HG03139 (cell line): Measurements from ENCODE around the gene GIMAP8.
A peak's percentile ranks its signal among the peaks of the same experiment; 100 is the strongest.
"Not testable (repeated sequence)": the region's sequence is repeated elsewhere in the genome, so short reads cannot be mapped to it uniquely, and the experiment has no call there.

ENCODE experiments used
- ATAC-seq: cut with Tn5 transposase; IDR thresholded peaks from one replicate; pipeline ENCODE4 v1.9.1; 2021; ENCODE audit not compliant: unreplicated experiment

GIMAP8 gene

GRCh38 chr7:150435390-150436073 is 14.9 kb upstream of the GIMAP8 start:
- ATAC-seq = peak; percentile 86

- no peak for ATAC-seq
Measured at GRCh38 chr7:150439967-150440366, 10.5 kb upstream of the GIMAP8 start.

GRCh38 chr7:150441524-150441923 is 8.9 kb upstream of the GIMAP8 start:
- no peak for ATAC-seq

- no peak for ATAC-seq
Measured at GRCh38 chr7:150442811-150443210, 7.6 kb upstream of the GIMAP8 start.

GRCh38 chr7:150443793-150444540 is 6.5 kb upstream of the GIMAP8 start:
- no peak for ATAC-seq

- ATAC-seq = no peak
Measured at GRCh38 chr7:150444674-150445365, 5.6 kb upstream of the GIMAP8 start.

- ATAC-seq = no peak
Measured at GRCh38 chr7:150446288-150446938, 4.0 kb upstream of the GIMAP8 start.

- no peak for ATAC-seq
Measured at GRCh38 chr7:150447966-150448788, 2.3 kb upstream of the GIMAP8 start.

- no peak for ATAC-seq
Measured at GRCh38 chr7:150448789-150449147, 1.7 kb upstream of the GIMAP8 start.

GRCh38 chr7:150449206-150449952 is 1.1 kb upstream of the GIMAP8 start:
- no peak for ATAC-seq

GRCh38 chr7:150451097-150451793 is 815 bp downstream of the GIMAP8 start:
- ATAC-seq = peak; percentile 52

- no peak for ATAC-seq
Measured at GRCh38 chr7:150451833-150452461, 1.5 kb downstream of the GIMAP8 start.

- ATAC-seq = no peak
Measured at GRCh38 chr7:150453181-150453580, 2.8 kb downstream of the GIMAP8 start.

GRCh38 chr7:150453892-150454291 is 3.5 kb downstream of the GIMAP8 start:
- no peak for ATAC-seq

GRCh38 chr7:150457064-150457463 is 6.6 kb downstream of the GIMAP8 start:
- ATAC-seq = not testable (repeated sequence)

- ATAC-seq = no peak
Measured at GRCh38 chr7:150458235-150458634, 7.8 kb downstream of the GIMAP8 start.

GRCh38 chr7:150458756-150459155 is 8.3 kb downstream of the GIMAP8 start:
- ATAC-seq = no peak

- no peak for ATAC-seq
Measured at GRCh38 chr7:150461520-150461919, 11.1 kb downstream of the GIMAP8 start.

GRCh38 chr7:150462413-150462812 is 12.0 kb downstream of the GIMAP8 start:
- no peak for ATAC-seq
